HUES64 (cell line): Measurements from ENCODE around the gene SLC38A4.

ENCODE experiments used
- H3K27ac ChIP-seq: 2 replicates; pipeline ENCODE4 v1.7.0; 2013; ENCODE audit warnings: low read depth, low read length, inconsistent platforms
- H3K27me3 ChIP-seq: 2 replicates; pipeline ENCODE4 v1.6.1; 2013; ENCODE audit warnings: mild to moderate bottlenecking, low read length; ENCODE audit not compliant: insufficient read depth
- H3K36me3 ChIP-seq: 2 replicates; pipeline ENCODE4 v1.6.1; 2013; ENCODE audit warnings: mild to moderate bottlenecking, low read length; ENCODE audit not compliant: insufficient read depth
- H3K4me1 ChIP-seq: 2 replicates; pipeline ENCODE4 v1.6.1; 2013; ENCODE audit warnings: mild to moderate bottlenecking, low read length, moderate library complexity; ENCODE audit not compliant: insufficient read depth
- H3K4me3 ChIP-seq: 2 replicates; pipeline ENCODE4 v1.5.1; 2013; ENCODE audit warnings: mild to moderate bottlenecking, low read length, moderate library complexity
- H3K9ac ChIP-seq: 2 replicates; pipeline ENCODE4 v1.6.1; 2013; ENCODE audit warnings: mild to moderate bottlenecking, low read depth, low read length
- H3K9me3 ChIP-seq: 2 replicates; pipeline ENCODE4 v1.6.1; 2013; ENCODE audit warnings: low read depth, low read length; ENCODE audit not compliant: insufficient read depth
- WGBS: fragments of 150-250, 120-280 bp; methylation state at CpG from one replicate; pipeline ENCODE4 v1.1.7; 2013; ENCODE audit warnings: missing lambda C conversion rate; 5-methylcytosine and 5-hydroxymethylcytosine counted together

SLC38A4 gene

GRCh38 chr12:46777587-46777986 lies 48.2 kb downstream of the SLC38A4 start:
- no peaks in the 10 kb centered on the region for H3K27me3 ChIP-seq

GRCh38 chr12:46775796-46776195 lies 50.0 kb downstream of the SLC38A4 start:
- no peak overlapping the region for H3K27ac ChIP-seq
- peaks cover 13% of the 10 kb centered on the region for H3K4me1 ChIP-seq
- no peaks in the 10 kb centered on the region for H3K9me3 ChIP-seq
- no peaks in the 10 kb centered on the region for H3K27me3 ChIP-seq
- H3K4me3 ChIP-seq, result no peak overlapping the region
- 96% methylated on average over 3 of the region's 3 CpGs for WGBS
- no peaks in the 10 kb centered on the region for H3K36me3 ChIP-seq
- no peak overlapping the region for H3K9ac ChIP-seq

More at GRCh38 chr12:46777587-46777986, 48.2 kb downstream of the SLC38A4 start:
- Histone ChIP-seq H3K4me1 (no peaks in the 10 kb centered on the region), H3K36me3 (no peaks in the 10 kb centered on the region), H3K4me3 (no peak overlapping the region), H3K27ac (no peak overlapping the region), H3K9ac (no peak overlapping the region), H3K9me3 (no peaks in the 10 kb centered on the region)
- WGBS, result 73% methylated on average over 4 of the region's 4 CpGs

- H3K4me3 ChIP-seq, result no peak overlapping the region
- H3K4me1 ChIP-seq, result peaks cover 23% of the 10 kb centered on the region
- no peaks in the 10 kb centered on the region for H3K36me3 ChIP-seq
- H3K9ac ChIP-seq, result no peak overlapping the region
- H3K27me3 ChIP-seq, result no peaks in the 10 kb centered on the region
- no peak overlapping the region for H3K27ac ChIP-seq
- no peaks in the 10 kb centered on the region for H3K9me3 ChIP-seq
These were observed 51.5 kb downstream of the SLC38A4 start for GRCh38 chr12:46774322-46774633.

- Histone ChIP-seq H3K27me3 (no peaks in the 10 kb centered on the region), H3K36me3 (no peaks in the 10 kb centered on the region), H3K9ac (no peak overlapping the region), H3K4me3 (no peak overlapping the region), H3K9me3 (no peaks in the 10 kb centered on the region), H3K4me1 (peaks cover 23% of the 10 kb centered on the region), H3K27ac (no peak overlapping the region)
- 91% methylated on average over 4 of the region's 4 CpGs for WGBS
These were observed 52.0 kb downstream of the SLC38A4 start for GRCh38 chr12:46773586-46774321.

GRCh38 chr12:46771268-46771827 lies 54.4 kb downstream of the SLC38A4 start:
- Histone ChIP-seq H3K27me3 (no peaks in the 10 kb centered on the region), H3K36me3 (no peaks in the 10 kb centered on the region), H3K9ac (no peak overlapping the region), H3K4me3 (no peak overlapping the region), H3K27ac (no peak overlapping the region), H3K9me3 (no peaks in the 10 kb centered on the region), H3K4me1 (peaks cover 23% of the 10 kb centered on the region)
- 70% methylated on average over 1 of the region's 1 CpG for WGBS

- no peaks in the 10 kb centered on the region for H3K9me3 ChIP-seq
- no peak overlapping the region for H3K9ac ChIP-seq
- H3K4me3 ChIP-seq, result no peak overlapping the region
- H3K36me3 ChIP-seq, result no peaks in the 10 kb centered on the region
- H3K4me1 ChIP-seq, result peaks cover 23% of the 10 kb centered on the region
- 70% methylated on average over 3 of the region's 3 CpGs for WGBS
- no peaks in the 10 kb centered on the region for H3K27me3 ChIP-seq
- no peak overlapping the region for H3K27ac ChIP-seq
These were observed 55.2 kb downstream of the SLC38A4 start for GRCh38 chr12:46770501-46771183.

- Histone ChIP-seq H3K36me3 (no peaks in the 10 kb centered on the region), H3K27ac (no peak overlapping the region), H3K4me1 (no peaks in the 10 kb centered on the region), H3K4me3 (no peak overlapping the region), H3K9ac (no peak overlapping the region), H3K9me3 (0 out of 2 replicates have a peak, but pooled peaks cover 6% of the 10 kb centered on the region), H3K27me3 (no peaks in the 10 kb centered on the region)
- 41% methylated on average over 2 of the region's 3 CpGs for WGBS
These were observed 61.8 kb downstream of the SLC38A4 start for GRCh38 chr12:46764005-46764404.

- no peaks in the 10 kb centered on the region for H3K4me1 ChIP-seq
- H3K4me3 ChIP-seq, result no peak overlapping the region
- H3K9me3 ChIP-seq, result peaks cover 10% of the 10 kb centered on the region; the same call in 1 of the 2 replicates
- H3K36me3 ChIP-seq, result no peaks in the 10 kb centered on the region
- H3K27ac ChIP-seq, result no peak overlapping the region
- no peak overlapping the region for H3K9ac ChIP-seq
- H3K27me3 ChIP-seq, result no peaks in the 10 kb centered on the region
These were observed 62.6 kb downstream of the SLC38A4 start for GRCh38 chr12:46763230-46763629.

- WGBS, result 81% methylated on average over 2 of the region's 3 CpGs
- Histone ChIP-seq H3K9ac (no peak overlapping the region), H3K9me3 (peaks cover 10% of the 10 kb centered on the region; the same call in 1 of the 2 replicates), H3K4me3 (no peak overlapping the region), H3K27ac (no peak overlapping the region), H3K4me1 (no peaks in the 10 kb centered on the region), H3K36me3 (no peaks in the 10 kb centered on the region), H3K27me3 (no peaks in the 10 kb centered on the region)
These were observed 71.2 kb downstream of the SLC38A4 start for GRCh38 chr12:46754550-46754949.

GRCh38 chr12:46752396-46752795 lies 73.4 kb downstream of the SLC38A4 start:
- no peaks in the 10 kb centered on the region for H3K27me3 ChIP-seq
- no peak overlapping the region for H3K27ac ChIP-seq
- 0 out of 2 replicates have a peak, but pooled peaks cover 3% of the 10 kb centered on the region for H3K9me3 ChIP-seq
- WGBS, result 96% methylated on average over 2 of the region's 2 CpGs
- no peaks in the 10 kb centered on the region for H3K4me1 ChIP-seq
- H3K36me3 ChIP-seq, result no peaks in the 10 kb centered on the region
- H3K4me3 ChIP-seq, result no peak overlapping the region
- no peak overlapping the region for H3K9ac ChIP-seq

GRCh38 chr12:46751173-46751572 lies 74.6 kb downstream of the SLC38A4 start:
- H3K27ac ChIP-seq, result no peak overlapping the region
- no peaks in the 10 kb centered on the region for H3K4me1 ChIP-seq
- no peaks in the 10 kb centered on the region for H3K36me3 ChIP-seq
- H3K27me3 ChIP-seq, result no peaks in the 10 kb centered on the region
- 0 out of 2 replicates have a peak, but pooled peaks cover 3% of the 10 kb centered on the region for H3K9me3 ChIP-seq
- WGBS, result 100% methylated on average over 1 of the region's 1 CpG
- H3K9ac ChIP-seq, result no peak overlapping the region
- H3K4me3 ChIP-seq, result no peak overlapping the region
